Measurements from ENCODE around the gene INPP5A.
"Not testable (repeated sequence)": the region's sequence is repeated elsewhere in the genome, so short reads cannot be mapped to it uniquely, and the experiment has no call there.

The INPP5A gene

DNA sequence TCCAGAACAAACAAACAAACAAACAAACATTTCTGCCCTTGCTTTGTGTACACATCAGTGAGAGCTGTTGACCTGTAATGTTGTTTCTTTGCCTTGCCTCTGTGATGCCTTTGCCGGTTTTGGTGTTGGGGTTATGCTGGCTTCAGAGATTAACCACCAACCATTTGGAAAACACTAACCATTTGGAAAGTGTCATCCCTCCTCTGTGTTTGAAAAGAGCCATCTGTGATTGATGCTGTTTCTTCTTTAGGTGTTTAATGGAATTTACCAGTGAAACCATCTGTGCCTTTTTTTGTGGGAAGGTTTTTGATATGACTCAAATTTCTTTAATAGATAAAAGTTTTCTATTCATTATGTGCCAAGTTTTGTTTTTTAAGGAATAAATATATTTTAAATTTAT lies 46.5 kb downstream of the INPP5A start:
- no peak for DNase-seq

DNA sequence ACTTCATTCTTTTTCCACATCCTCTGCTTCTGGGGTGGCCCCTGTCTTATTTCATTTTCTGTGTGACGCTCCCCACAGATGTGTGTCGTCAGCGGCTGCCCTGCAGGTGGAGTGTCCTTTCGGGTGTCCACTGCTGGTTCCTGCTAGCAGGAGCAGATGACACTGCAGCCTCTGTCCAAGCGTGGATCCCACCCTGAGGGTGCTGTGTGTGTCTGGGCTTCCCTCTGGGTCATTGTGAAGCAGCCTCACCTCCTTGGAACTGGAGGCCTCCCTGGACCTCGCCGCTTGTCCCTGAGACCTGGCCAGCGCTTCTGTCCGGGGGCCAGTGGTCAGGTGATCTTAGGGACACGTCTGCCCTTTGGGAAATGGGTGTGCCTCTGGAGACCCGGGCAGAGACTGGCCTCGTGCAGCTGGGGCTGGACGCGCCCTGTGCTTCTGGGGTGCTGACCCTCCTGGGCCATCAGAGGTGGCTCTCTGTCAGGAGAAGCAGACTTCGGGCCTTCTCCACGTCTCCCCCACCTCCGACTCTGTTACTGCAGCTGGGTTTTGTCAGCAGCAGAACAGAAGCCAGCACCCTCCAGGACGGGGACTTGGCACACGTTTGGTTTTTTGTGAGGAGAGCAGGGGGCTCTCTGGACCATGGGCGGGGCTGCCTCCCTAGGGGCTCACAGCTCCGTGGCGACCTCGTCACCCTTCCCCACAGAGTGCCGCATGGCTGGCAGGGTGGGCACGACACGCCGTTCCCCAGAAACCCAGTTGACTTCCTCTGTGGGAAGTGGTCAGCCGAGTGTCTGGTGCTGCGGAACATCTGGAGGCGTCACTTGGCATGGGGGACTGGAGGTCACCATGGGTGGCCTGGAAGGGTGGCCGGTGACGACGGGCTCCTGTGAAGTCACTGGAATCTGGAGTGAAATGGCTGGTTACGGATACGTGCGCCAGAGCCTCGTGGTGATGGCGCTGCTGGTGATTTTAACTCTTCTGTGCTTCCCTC lies 48.4 kb downstream of the INPP5A start:
- no peak for DNase-seq

DNA sequence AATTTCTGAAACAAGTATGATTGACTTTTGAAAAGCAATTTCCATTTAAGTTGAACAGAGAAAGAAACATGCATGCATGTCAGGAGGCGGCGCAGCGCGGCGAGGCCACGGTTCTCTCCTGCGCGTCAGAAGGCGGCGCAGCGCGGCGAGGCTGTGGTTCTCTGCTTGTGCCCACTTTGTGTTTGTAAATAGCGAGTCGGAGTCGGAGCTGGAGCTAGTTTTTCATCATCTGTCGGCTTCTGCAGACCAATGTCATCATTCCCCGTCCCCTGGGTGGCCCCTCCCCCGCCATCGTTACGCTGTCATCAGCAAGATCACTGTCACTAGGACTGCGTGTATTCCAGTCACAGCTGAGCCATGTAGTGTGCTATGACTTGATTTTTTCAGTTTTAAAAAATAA lies 49.2 kb downstream of the INPP5A start:
- no peak for DNase-seq

DNA sequence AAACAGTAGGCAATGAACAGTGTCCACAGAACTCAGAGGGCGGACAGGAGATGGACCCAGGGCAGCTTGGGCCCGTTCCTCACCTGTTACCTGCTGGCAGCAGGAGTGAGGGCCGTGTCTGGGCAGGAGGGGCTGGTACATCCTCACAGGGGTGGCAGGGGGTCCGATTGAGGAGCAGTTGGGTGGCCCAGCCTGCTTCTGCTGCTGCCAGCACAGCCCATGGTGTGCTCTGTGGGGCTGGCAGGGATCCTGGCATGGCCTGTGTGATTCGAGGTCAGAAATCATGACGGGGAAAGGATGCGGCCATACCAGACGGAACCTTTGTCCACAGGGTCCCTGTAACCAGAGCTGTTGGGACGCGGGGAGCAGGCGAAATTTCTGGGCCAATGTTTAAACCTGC lies 49.6 kb downstream of the INPP5A start:
- no peak for DNase-seq

DNA sequence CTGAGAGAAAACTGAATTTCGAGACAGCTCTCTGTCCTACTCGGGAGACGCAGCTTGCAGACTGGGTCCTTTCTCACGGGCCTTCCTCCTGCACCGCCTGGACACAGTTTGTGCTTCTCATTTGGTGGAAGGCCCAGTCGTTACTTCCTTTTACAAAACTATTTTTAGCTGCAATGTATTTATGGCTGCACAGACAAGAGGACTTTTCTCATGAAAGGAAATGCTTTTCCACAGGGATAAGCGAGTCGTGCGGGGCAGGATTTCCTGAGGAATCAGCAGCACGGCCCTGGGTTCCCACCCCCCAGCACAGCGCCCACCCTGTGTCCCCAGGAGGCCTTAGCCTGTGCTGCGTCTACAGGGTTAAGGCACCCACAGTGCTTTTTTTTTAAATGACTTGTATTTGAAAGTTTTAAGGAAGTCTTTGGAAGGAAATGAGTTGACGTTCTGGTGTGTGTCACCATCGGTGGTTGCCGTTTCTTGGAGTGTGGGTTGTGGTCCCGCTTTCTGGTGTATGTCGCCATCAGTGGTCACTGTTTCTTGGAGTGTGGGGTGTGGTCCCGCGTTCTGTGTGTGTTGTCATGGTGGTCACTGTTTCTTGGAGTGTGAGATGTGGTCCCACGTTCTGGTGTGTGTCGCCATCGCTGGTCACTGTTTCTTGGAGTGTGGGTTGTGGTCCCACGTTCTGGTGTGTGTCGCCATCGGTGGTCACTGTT lies 50.9 kb downstream of the INPP5A start:
- DNase-seq: peak; percentile 8

DNA sequence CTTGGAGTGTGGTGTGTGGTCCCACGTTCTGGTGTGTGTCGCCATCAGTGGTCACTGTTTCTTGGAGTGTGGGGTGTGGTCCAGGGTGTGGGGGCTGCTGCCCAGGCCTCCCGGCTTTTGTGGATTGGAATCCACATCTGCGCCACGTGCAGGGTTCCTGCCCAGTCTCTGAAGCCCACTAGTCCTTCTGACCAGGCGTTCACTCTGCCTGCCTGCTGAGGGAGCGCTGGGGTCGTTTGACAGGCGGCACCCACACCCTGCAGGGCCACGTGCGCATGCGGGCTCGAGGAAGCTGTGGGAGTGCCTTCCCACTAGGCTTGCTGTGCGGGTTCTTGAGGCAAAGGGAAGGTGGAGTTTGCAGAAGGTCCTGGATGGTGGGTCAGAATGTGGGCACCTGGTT lies 51.4 kb downstream of the INPP5A start:
- DNase-seq: no peak

DNA sequence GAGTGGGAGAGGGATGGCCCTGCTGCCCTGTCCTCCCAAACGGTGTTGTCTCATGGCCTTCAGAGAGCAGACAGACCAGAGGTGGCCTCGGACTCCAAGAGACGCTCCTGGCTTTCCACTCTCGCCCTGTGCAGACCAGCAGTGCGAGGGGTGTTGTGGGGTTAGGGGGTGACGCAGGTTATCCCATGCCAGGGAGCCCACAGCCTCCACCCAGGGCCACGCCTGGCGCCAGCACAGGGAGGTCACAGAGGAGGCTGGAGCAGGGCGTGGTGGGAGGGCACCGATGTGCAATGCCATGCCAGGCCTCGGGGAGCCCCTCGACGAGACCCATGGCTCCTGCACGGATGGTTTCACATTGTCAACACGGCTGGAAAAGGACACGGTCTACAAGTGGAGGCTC lies 52.1 kb downstream of the INPP5A start:
- DNase-seq: no peak

DNA sequence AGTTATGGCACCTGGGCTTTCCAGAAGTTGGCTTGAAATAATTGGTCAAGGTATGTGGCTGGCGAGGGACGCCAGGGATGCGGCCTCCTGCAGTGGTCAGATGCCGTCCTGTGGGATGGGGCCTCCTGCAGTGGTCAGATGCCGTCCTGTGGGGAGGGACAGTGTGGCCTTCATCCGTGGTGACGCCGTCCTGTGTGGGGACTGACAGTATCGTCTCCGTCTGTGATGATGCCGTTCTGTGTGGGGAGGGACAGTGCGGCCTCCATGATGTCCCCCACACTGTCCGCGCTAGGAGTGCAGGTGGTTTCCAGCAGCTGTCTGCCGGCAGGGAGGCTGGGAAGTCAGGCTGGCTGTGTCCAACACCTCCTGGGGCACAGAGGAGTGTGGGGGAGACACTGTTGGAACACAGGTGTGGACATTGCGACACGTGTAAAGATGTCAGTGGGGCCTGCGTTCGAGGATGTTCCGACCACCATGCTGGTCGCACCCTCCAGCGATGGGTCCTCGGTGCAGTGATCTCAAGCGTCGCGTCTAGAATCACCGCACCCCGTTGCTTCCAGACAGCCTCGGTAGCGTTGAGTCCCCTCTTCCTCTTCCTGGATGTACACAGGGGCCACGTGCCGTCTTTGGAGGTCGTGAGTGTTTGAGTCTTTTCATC lies 52.6 kb downstream of the INPP5A start:
- DNase-seq: no peak

DNA sequence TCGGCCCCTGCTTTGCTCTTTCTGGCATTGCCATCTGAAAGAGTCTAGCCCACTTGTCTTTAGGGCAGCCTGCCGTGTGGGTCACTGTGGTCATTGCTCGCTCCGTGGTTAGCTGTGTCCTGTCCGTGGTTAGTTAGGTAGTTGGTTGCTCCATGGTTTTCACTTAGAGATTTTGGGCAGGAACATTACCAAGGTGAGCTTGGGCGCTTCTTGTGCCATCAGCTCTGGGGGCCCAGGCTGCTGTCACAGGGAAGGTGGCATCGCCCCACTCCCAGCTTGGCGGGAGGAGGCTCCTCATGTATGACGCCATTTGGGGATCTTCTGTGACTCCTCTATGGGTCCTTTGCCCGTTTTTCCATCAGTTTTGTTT lies 53.1 kb downstream of the INPP5A start:
- DNase-seq: no peak

DNA sequence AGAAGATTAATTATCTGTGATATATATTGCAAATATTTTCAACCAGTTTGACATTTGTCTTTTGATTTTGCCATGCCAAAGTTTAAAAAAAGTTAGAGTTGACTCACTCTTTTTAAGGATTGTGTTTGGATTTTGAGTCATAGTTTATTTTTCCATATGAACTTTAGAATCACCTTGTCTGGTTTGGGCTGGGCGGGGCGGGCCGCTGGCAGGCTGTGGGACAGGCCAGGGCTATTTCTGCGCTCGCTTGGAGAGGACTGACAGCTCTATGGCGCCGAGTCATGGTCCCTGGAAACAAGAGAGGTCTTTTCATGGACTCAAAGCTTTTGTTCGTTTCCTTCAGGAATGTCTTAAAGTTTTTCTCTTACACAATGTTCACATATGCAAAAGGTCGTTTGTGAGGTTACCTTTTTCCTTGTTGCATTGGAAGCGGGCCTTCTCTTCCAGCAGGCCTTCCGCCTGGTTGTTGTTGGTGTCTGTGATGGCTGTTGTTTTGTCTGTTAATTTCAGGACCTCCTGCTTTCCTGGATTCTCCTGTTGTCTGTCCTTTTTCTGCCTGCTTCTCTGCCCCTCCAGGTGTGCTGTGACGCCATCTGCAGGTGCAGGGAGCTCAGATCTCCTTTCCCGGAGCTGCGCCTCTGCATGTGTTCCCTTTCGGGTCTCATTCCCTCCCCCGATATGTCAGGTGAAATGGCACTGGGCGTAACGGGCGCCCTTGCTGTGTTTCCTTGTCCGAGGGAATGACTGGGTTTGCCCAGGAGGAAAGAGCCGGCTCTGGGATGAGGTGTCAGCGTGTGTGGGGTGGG lies 53.8 kb downstream of the INPP5A start:
- DNase-seq: no peak

DNA sequence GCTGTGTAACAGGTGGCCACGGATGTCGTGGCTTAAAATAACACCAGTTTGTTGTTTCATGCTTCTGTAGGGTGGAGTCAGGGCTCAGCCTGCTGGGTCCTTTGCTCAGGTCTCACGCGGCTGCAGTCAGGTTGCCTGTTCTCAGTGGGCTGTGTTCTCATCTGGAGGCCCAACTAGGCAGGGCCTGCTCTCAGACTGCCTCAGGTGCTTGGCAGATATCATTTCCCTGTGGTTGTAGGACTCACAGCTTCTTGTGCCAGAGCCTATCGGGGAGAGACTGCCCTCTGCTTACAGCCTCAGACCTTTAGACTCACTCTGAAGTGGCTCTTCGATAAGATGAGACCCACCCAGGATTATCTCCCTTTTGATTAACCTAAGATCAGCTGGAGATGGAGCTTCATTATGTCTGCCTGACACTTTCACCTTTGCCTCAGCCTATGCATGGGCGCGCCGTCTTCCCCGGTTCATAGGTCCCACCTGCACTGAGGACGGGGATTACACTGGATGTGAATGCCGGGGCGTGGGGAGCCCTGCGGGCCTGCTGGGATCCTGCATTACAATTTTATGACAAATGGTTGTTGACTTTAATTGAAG lies 55.3 kb downstream of the INPP5A start:
- DNase-seq: no peak

DNA sequence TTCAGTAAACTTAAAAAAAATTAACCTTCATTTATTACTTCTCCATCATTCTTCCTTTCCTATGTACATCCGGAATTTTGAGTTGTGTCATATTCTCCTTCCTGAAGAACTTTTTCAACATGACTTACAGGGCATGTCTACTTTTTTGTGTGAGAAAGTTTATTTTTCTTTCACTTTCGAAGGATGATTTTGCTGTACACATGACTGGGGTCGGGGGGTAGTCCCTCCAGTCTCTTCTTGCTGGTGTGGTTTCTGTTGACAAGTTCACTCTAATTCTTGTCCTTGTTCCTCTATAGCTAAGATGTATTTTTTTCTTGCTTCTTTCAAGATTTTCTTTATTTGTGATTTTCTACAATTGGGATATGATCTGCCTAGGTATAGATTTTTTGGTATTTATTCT lies 55.8 kb downstream of the INPP5A start:
- no peak for DNase-seq

DNA sequence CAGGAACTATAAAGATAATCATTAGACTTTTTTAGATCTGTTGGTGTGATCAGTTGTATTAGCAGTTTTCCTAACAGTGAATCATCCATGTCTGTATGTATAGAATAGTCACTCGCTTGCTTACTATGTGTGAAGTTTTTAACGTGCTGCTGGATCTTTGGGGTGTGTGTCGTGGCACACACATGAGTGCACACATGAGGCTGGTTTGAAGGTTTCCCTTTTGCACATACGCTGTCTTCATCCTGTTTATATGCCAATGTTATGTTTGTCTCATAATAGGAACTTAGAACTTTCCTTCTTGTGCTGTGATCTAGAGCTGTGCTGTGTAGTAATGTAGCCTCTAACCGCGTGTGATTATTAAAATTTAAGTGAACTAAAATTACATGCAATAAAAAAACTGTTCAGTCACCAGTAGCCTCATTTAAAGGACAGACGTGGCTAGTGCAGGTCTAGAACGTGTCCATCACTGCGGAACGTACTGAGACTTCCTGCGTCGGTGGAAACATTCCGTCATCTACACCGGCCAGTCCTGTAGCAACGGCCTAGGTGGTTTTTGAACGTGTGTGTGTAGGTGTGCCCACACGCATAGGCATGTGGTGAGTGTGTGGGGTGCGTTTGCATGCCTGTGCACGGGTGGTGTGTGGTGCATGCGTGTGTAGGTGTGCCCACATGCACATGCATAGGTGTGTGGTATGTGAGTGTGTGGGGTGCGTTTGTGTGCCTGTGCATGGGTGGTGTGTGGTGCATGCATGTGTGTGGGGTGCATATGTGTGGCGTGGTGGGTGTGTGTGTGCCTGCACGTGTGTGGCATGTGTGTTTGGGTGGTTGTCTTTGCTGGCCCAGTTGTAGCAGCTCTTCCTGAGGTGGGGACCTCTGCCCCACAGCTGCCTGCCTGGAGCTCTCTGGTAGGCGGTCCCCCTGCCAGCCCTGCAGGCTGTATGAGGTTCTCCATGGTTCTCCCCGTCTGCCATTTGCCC lies 56.6 kb downstream of the INPP5A start:
- no peak for DNase-seq

DNA sequence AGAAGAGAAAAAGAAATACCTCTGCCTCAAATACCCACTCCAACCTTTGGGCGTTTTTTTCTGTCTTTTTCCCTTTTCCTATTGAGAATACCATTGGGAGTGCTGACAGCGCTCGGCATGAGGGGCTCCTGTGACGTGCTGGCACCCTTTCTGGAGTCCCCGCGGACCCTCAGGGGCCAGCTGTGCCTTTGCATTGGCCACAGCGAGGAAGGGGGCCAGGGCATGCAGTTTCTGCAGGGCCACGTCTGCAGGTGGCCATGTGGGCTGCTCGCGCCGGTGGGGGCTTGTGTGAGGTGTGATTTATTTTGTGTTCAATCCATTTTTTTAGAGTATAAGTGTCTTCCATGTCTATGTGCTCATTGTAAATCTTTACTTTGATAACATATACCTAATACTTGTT lies 57.4 kb downstream of the INPP5A start:
- no peak for DNase-seq

DNA sequence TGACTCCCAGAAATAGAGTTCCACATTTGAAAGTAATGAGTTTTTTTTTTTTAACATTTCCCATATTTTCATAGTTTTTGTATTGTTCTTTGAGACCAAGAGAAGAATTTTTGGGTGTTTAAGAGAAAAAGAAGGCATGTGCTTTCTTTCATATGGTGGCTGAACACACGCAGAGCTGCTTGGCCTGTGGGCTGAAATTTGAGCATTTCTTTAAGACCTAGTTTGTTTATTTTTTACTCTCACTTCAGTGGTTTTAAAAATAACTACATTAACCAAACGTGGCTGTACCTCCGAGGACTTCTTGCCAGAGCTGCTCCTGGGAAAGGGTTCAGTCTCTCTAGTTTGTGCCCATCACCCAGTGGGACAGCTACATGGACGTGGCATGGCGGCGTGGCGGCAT lies 58.3 kb downstream of the INPP5A start:
- DNase-seq: no peak

DNA sequence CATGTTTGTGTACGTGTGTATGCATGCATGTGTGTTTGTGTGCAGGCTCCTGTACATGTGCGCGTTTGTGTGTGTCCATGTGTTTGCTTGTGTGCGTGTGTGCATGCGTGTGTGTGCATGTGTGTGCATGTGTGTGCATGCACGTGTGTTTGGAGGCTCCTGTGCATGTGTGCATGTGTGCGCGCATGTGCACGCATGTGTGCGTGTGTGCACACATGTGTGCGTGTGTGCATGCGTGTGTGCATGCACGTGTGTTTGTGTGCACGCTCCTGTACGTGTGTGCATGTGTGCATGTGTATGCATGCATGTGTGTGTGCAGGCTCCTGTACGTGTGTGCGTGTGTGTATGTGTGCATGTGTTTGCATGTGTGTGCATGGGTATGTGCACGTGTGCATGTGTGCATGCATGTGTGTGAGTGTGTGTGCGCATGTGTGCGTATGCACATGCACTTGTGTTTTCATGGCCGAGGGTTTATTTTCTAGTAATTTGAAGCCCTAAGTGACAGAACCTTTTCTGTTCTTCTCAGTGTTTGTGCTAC lies 59.2 kb downstream of the INPP5A start:
- no peak for DNase-seq

DNA sequence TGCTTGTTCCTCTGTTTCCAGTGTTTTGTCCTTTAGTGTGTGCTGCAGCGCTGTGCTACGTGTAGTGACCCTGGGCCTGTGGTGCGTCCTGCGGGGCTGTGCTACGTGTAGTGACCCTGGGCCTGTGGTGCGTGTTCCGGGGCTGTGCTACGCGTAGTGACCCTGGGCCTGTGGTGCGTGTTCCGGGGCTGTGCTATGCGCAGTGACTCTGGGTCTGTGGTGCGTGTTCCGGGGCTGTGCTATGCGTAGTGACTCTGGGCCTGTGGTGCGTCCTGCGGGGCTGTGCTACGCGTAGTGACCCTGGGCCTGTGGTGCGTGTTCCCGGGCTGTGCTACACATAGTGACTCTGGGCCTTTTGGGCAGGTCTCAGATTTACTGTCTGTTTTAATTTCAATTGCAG lies 60.1 kb downstream of the INPP5A start:
- no peak for DNase-seq

DNA sequence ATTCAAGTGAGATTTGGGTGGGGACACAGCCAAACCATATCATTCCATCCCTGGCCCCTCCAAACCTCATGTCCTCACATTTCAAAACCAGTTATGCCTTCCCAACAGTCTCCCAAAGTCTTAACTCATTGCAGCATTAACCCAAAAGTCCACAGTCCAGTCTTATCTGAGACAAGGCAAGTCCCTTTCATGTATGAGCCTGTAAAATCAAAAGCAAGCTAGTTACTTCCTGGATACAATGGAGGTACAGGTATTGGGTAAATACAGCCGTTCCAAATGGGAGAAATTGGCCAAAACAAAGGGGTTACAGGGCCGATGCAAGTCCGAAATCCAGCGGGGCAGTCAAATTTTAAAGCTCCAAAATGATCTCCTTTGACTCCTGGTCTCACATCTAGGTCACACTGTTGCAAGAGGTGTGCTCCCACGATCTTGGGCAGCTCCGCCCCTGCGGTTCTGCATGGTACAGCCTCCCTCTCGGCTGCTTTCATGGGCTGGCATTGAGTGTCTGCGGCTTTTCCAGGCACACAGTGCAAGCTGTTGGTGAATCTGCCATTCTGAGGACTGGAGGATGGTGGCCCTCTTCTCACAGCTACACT lies 61.5 kb downstream of the INPP5A start:
- DNase-seq: not testable (repeated sequence)

DNA sequence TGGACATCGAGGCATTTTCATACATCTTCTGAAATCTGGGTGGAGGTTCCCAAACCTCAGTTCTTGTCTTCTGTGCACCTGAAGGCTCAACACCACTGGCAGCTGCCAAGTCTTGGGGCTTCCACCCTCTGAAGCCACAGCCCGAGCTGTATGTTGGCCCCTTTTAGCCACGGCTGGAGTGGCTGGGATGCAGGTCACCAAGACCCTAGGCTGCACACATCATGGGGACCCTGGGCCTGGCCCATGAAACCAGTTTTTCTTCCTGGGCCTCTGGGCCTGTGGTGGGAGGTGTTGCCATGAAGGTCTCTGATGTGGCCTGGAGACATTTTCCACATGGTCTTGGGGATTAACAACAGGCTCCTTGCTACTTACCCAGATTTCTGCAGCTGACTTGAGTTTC lies 62.1 kb downstream of the INPP5A start:
- no peak for DNase-seq

DNA sequence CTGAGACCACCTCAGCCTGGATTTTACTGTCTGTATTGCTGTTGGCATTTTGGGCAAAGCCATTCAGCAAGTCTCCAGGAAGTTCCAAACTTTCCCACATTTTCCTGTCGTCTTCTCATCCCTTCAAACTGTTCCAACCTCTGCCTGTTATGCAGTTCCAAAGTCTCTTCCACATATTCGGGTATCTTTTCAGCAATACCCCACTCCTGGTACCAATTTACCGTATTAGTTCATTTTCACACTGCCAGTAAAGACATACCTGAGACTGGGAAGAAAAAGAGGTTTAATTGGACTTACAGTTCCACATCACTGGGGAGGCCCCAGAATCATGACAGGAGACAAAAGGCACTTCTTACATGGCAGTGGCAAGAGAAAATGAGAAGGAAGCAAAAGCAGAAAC lies 62.8 kb downstream of the INPP5A start:
- DNase-seq: no peak

DNA sequence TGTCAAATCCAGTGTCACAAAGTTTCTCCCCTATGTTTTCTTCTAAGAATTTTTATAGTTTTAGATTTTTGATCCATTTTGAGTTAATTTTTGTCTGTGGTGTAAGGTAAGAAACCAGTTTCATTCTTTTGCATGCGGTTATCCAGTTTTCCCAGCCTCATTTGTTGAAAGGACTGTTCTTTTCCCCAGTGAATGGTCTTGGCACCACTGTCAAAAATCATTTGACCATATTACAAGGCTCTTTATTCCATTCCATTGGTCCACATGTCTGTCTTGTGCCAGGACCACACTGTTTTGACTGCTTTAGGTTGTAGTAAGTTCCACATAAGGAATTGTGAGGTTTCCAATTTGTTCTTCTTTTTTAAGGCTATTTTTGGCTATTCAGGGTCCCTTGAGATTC lies 64.0 kb downstream of the INPP5A start:
- no peak for DNase-seq

Measured in CD4-positive, alpha-beta T cell treated with Interleukin-4 for 4 hours (primary cell).